K562 (cell line): ENCODE measurements around the gene PRPSAP2. TPM values are rescaled to one million over a fixed set of nuclear protein-coding genes. Genes with fewer than 3 reads are reported as not detected.

ENCODE experiments used
- ATAC-seq: fragments of 200-7000 bp; cut with Tn5 transposase; 3 replicates; pipeline ENCODE4 v1.9.1; 2020; ENCODE audit warnings: moderate library complexity
- BruUV-seq: library from RNA; stranded (reverse); fragments of 400-500 nt; replicated peaks from 2 replicates; lab custom pipeline; 2021; lab: Mats Ljungman, UMichigan
- CTCF ChIA-PET: fragments of 300-600 bp; formaldehyde crosslinking; extraction: SDS; loops from one replicate; lab custom pipeline; 2021; ENCODE audit warnings: low intra/inter-chr PET ratio; lab: Yijun Ruan, JAX
- POLR2A ChIA-PET: fragments of 300-600, 350-650 bp; sonication (Branson Sonifier 250); formaldehyde crosslinking; extraction: SDS; loops from one replicate; lab custom pipeline; 2021; ENCODE audit warnings: antibody characterized with exemption, inconsistent platforms; lab: Yijun Ruan, JAX
- DNase-seq, 4 experiments: peaks; one replicate each; pipeline versions ENCODE4 v3.0.0 to v3.0.0-alpha.2; 2011 to 2018; ENCODE audit warnings: low spot score in 3 of 4, mixed read lengths in 3 of 4; ENCODE audit errors: extremely low read depth in 1 of 4
- FAIRE-seq: peaks from 2 replicates; lab custom pipeline; 2011; peaks lifted over from hg19 to GRCh38; lab: Jason Lieb, UNC
- H2AFZ ChIP-seq: 2 replicates; pipeline ENCODE4 v1.6.0; 2011; ENCODE audit warnings: low read depth, low read length, control low read depth, inconsistent platforms
- H3K27ac ChIP-seq: fragments of 200-600 bp; 3 replicates; pipeline ENCODE4 v1.8.0; 2011; ENCODE audit warnings: low read depth, mild to moderate bottlenecking, control low read depth, inconsistent platforms, low read length, moderate library complexity, mixed read lengths; ENCODE audit errors: extremely low read depth
- H3K27me3 ChIP-seq, 2 experiments: fragments of 300-600 bp in 1 of 2; 2 replicates in 1 of 2; 3 replicates in 1 of 2; pipeline versions ENCODE4 v1.6.0 to v1.8.0; 2011; ENCODE audit warnings: inconsistent platforms in 2 of 2, low read length in 2 of 2, mild to moderate bottlenecking in 1 of 2, mixed read lengths in 1 of 2, moderate library complexity in 1 of 2; ENCODE audit not compliant: control insufficient read depth in 2 of 2, insufficient read depth in 2 of 2
- H3K36me3 ChIP-seq: fragments of 300-600 bp; 3 replicates; pipeline ENCODE4 v1.8.0; 2011; ENCODE audit warnings: mild to moderate bottlenecking, low read length, inconsistent platforms; ENCODE audit not compliant: control insufficient read depth, insufficient read depth
- H3K4me1 ChIP-seq, 2 experiments: fragments of 200-600 bp in 1 of 2; replicated peaks in 1 of 2; 2 replicates in 1 of 2; 3 replicates in 1 of 2; pipeline versions ENCODE4 v1.5.1 to v1.8.0; 2011; ENCODE audit warnings: inconsistent platforms in 2 of 2, low read length in 2 of 2, mild to moderate bottlenecking in 1 of 2, mixed read lengths in 1 of 2, moderate library complexity in 1 of 2; ENCODE audit not compliant: control insufficient read depth in 2 of 2, insufficient read depth in 2 of 2
- H3K4me2 ChIP-seq: 2 replicates; pipeline ENCODE4 v1.6.1; 2011; ENCODE audit warnings: low read length, control low read depth, inconsistent platforms, mixed read lengths; ENCODE audit not compliant: insufficient read depth
- H3K4me3 ChIP-seq: fragments of 200-600 bp; sonication (generic), shearing (Covaris generic); 2 replicates; pipeline ENCODE4 v1.5.1; 2016; ENCODE audit warnings: control low read depth, inconsistent platforms
- H3K79me2 ChIP-seq: fragments of 200-600 bp; 3 replicates; pipeline ENCODE4 v1.8.0; 2011; ENCODE audit warnings: low read length, inconsistent platforms; ENCODE audit not compliant: control insufficient read depth, insufficient read depth
- H3K9ac ChIP-seq, 2 experiments: 2 replicates each; pipeline versions ENCODE4 v1.6.0 to v1.6.1; 2011; ENCODE audit warnings: low read depth in 2 of 2, low read length in 2 of 2, control low read depth in 1 of 2, inconsistent platforms in 1 of 2, mild to moderate bottlenecking in 1 of 2, mixed read lengths in 1 of 2; ENCODE audit not compliant: insufficient read depth in 1 of 2
- H3K9me1 ChIP-seq: one replicate; pipeline ENCODE4 v1.6.0; 2011; ENCODE audit warnings: inconsistent platforms, mild to moderate bottlenecking, low read length, moderate library complexity; ENCODE audit not compliant: control insufficient read depth, insufficient read depth
- H3K9me3 ChIP-seq: replicated peaks from 2 replicates; pipeline ENCODE4 v1.5.1; 2011; ENCODE audit warnings: low read depth, low read length, inconsistent platforms; ENCODE audit not compliant: control insufficient read depth, insufficient read depth
- H4K20me1 ChIP-seq: replicated peaks from 2 replicates; pipeline ENCODE4 v1.6.1; 2011; ENCODE audit warnings: low read length, inconsistent platforms, mixed read lengths; ENCODE audit not compliant: control insufficient read depth, insufficient read depth
- COPS2 ChIP-seq: fragments of 450-650 bp; conservative IDR thresholded peaks from 2 replicates; pipeline ENCODE4 v1.6.1; 2016; ENCODE audit warnings: mild to moderate bottlenecking, moderate library complexity
- ERF ChIP-seq: fragments of 450-650 bp; formaldehyde crosslinking; IDR thresholded peaks from 2 replicates; pipeline ENCODE4 v1.4.0; 2020; ENCODE audit warnings: mild to moderate bottlenecking, mixed read lengths
- FOSL1 ChIP-seq: fragments of 200-800 bp; sonication (Bioruptor generic); conservative IDR thresholded peaks from 2 replicates; pipeline ENCODE4 v1.6.1; 2016; ENCODE audit warnings: missing genetic modification characterization, missing compliant biosample characterization
- MEF2D ChIP-seq: conservative IDR thresholded peaks from 2 replicates; pipeline ENCODE4 v1.6.1; 2016; ENCODE audit warnings: low read depth, missing genetic modification characterization, missing compliant biosample characterization
- POLR3A ChIP-seq: IDR thresholded peaks from 2 replicates; pipeline ENCODE4 v1.6.1; 2011; ENCODE audit warnings: borderline replicate concordance, mild to moderate bottlenecking, moderate library complexity; ENCODE audit not compliant: insufficient read length, insufficient read depth; ENCODE audit errors: extremely low read depth
- RFX7 ChIP-seq: fragments of 250-450 bp; sonication (Bioruptor Pico); IDR thresholded peaks from 2 replicates; pipeline ENCODE4 v1.5.1; 2021; ENCODE audit warnings: mild to moderate bottlenecking
- TFE3 ChIP-seq: fragments of 450-650 bp; formaldehyde crosslinking; IDR thresholded peaks from 2 replicates; pipeline ENCODE4 v1.4.0; 2020; ENCODE audit warnings: mild to moderate bottlenecking, mixed read lengths
- ZNF830 ChIP-seq: fragments of 250-450 bp; sonication (Bioruptor Pico); IDR thresholded peaks from 2 replicates; pipeline ENCODE4 v1.5.0; 2021; ENCODE audit warnings: mild to moderate bottlenecking
- WGBS: fragments of 100-300 bp; shearing (Covaris generic); methylation state at CpG from one replicate; pipeline ENCODE4 v1.1.6; 2016; ENCODE audit warnings: low coverage, mixed read lengths; ENCODE audit not compliant: insufficient coverage; ENCODE audit errors: missing lambda C conversion rate; 5-methylcytosine and 5-hydroxymethylcytosine counted together
- in situ Hi-C: fragments of 300-500 bp; cut with MboI; formaldehyde crosslinking; loops from 4 replicates; pipeline ENCODE4 v1.15.0; 2018; ENCODE audit warnings: inconsistent platforms, mixed read lengths
- intact Hi-C: fragments of 100-400 bp; cut with micrococcal nuclease; formaldehyde crosslinking; loops from 2 replicates; pipeline ENCODE4 v1.14.2; 2022
- polyA plus RNA-seq, 8 experiments: library from polyadenylated mRNA; depleted of rRNA in 4 of 8; stranded (reverse) in 5 of 8; unstranded in 3 of 8; fragments of >200 nt; fragmentation: Nextera tagmentation in 2 of 8; fragmentation: Illumina TruSeq in 1 of 8; extraction: Ambion mirVana in 2 of 8; extraction: Trizol in 1 of 8; gene quantifications; 2 replicates each; pipeline versions ENCODE4 v1.2.1 to v1.2.3, GENCODE V29; 2011 to 2014; ENCODE audit warnings: inconsistent platforms in 1 of 8, missing spikeins in 1 of 8
- total RNA-seq, 7 experiments: library from RNA; depleted of rRNA in 6 of 7; stranded (reverse); fragments of >200 nt in 6 of 7; fragmentation: Illumina TruSeq in 2 of 7; extraction: Trizol in 2 of 7; gene quantifications; 2 replicates each; pipeline versions ENCODE4 v1.2.1 to v1.2.3, GENCODE V29; 2011 to 2021; ENCODE audit warnings: low replicate concordance in 1 of 7

Gene PRPSAP2
- total and polyA plus RNA-seq, 9 of the 15 experiments (the other 6 are each of a cell fraction or from before 2014, with no cell fraction given): 15.5 to 56.7 (median 35.7) TPM

- H3K4me2 ChIP-seq: peak overlapping the region; percentile 81
- peaks cover 4% of the 10 kb centered on the region; the same call in 1 of the 3 replicates for H3K36me3 ChIP-seq
- no peaks in the 10 kb centered on the region for H4K20me1 ChIP-seq
- peak overlapping the region; percentile 82 for H3K27ac ChIP-seq
- ChIA-PET CTCF (no interaction called here), POLR2A (interaction anchor here (0.8 to 1.7 kb wide), 5 partner anchors 9 to 43 kb away, joined by 3 to 7 read pairs (median 3); no protein-coding TSS in a partner anchor)
- FAIRE-seq (peak; percentile 19), ATAC-seq (no peak), DNase-seq (no peak)
- TSS peak; percentile 64 for BruUV-seq
- H3K79me2 ChIP-seq: peaks cover 46% of the 10 kb centered on the region
- peak overlapping the region; percentile 91 for H3K4me3 ChIP-seq
- H3K9me1 ChIP-seq: no peaks in the 10 kb centered on the region
- in situ Hi-C loops (no loop called here), intact Hi-C loops (no loop called here)
- H3K4me1 ChIP-seq: peaks cover 12 to 14% of the 10 kb centered on the region in 2 experiments
- H2AFZ ChIP-seq: peak overlapping the region; percentile 68
- H3K9ac ChIP-seq: peak overlapping the region; percentile 73 to 94
- no peaks in the 10 kb centered on the region for H3K27me3 ChIP-seq
- TF ChIP-seq COPS2 (no peak), RFX7 (CRISPR knock-in tag) (no peak), FOSL1 (tag) (no peak), POLR3A (no peak), TFE3 (CRISPR knock-in tag) (no peak), MEF2D (tag) (no peak), ZNF830 (no peak), ERF (CRISPR knock-in tag) (no peak)
- no peaks in the 10 kb centered on the region for H3K9me3 ChIP-seq
- WGBS: 0% methylated on average over 12 of the region's 12 CpGs
Observed at GRCh38 chr17:18858567-18859245, 775 bp downstream of the PRPSAP2 start.
